Measurements from ENCODE around the gene KCNJ10.

KCNJ10 gene

GRCh38 chr1:160025314-160025713 is 44.6 kb downstream of the KCNJ10 start:
- no peak for DNase-seq (ENCODE audit: low read depth)
- H3K4me3 ChIP-seq (ENCODE audit: control insufficient read depth, low read depth, low read length), result no peak overlapping the region
- TF ChIP-seq CTCF (conservative IDR thresholded peaks at IDR 0.05; ENCODE audit: control insufficient read depth, insufficient read depth, low read depth, low read length), result no peak

DNA sequence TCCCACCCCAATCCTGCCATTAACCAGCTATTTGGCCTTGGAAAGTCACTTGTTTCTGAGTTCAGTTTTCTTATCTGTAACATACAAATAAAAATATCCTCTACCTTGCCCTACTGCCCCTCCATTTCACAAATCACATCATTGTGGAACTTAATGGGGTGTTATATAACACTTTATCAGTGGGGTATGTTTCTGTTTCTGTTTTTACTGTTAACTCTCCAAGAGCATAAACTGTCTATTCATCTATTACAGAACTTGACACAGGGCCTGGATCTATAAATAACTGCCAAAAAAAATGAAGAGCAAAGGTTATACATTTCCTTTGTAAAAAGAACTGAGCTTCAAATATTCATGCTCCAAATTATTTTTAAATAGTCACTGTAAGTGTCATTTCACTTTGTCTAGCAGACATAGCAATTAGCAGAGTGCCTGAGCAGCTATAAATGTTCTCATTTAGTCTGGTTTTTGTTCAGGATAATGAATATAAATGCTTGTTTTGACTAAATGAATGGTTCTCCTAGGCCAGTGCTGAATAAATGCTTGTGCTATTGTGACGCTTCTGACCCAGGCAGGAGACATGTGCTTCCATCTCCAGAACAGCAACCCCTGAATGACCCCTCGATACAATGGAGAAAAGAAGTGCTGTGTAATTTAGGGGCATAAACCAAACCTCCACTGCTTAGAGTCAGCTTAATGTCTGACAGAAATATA is 45.6 kb downstream of the KCNJ10 start:
- no peak for DNase-seq (ENCODE audit: low read depth)
- TF ChIP-seq CTCF (conservative IDR thresholded peaks at IDR 0.05; ENCODE audit: control insufficient read depth, insufficient read depth, low read depth, low read length), result no peak
- H3K4me3 ChIP-seq (ENCODE audit: control insufficient read depth, low read depth, low read length), result no peak overlapping the region

DNA sequence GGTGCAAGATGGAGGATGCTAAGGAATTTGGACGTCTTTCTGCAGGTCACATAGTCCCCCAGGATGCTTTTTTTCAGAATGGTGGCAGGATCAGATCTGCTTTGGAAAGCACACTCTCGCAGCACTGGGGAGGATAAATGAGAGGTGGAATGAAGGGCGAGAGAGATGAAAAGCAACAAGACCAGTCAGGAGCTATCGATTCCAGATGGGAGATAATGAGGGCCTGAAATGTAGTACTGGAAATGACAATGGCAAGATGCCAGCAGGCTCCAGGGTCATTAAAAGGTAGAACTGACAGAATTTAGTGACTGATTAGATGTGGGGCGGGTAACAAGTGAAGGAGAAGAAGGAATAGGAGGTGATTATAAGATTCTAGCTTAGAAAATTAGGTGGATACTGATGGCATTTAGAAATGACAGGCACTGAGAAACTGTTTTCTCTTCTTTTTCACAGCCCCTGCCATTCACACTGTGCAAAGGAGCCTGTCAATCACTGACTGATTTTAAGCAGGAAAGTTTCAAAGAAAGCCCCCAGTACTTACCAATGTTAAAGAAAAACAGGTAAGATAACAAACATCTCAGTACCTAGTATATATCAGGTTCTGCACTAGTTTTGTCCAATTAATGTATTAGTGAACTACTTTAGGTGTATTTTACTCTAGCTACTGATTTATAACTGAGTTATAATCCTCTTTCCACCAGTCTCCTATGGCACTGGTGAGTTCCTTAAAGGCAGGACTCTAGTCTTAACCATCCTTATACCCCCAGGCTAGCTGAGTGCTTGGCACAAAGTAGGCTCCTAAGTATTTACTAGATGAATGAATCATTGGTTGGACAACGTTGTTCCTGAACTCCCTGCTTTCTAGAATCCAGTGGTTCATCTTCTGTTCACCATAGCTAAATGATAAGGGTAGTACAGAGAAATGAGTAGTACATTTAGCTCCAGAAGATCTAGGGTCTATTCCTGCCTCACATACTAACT is 47.3 kb downstream of the KCNJ10 start:
- no peak for DNase-seq (ENCODE audit: low read depth)
- no peak overlapping the region for H3K4me3 ChIP-seq (ENCODE audit: control insufficient read depth, low read depth, low read length)
- no peak for TF ChIP-seq CTCF (conservative IDR thresholded peaks at IDR 0.05; ENCODE audit: control insufficient read depth, insufficient read depth, low read depth, low read length)

- no peak for DNase-seq (ENCODE audit: low read depth)
- TF ChIP-seq CTCF (conservative IDR thresholded peaks at IDR 0.05; ENCODE audit: control insufficient read depth, insufficient read depth, low read depth, low read length), result no peak
- no peak overlapping the region for H3K4me3 ChIP-seq (ENCODE audit: control insufficient read depth, low read depth, low read length)
Observed at GRCh38 chr1:160021376-160022074, 48.4 kb downstream of the KCNJ10 start.

- no peak for DNase-seq (ENCODE audit: low read depth)
- no peak overlapping the region for H3K4me3 ChIP-seq (ENCODE audit: control insufficient read depth, low read depth, low read length)
- TF ChIP-seq CTCF (conservative IDR thresholded peaks at IDR 0.05; ENCODE audit: control insufficient read depth, insufficient read depth, low read depth, low read length), result no peak
Observed at GRCh38 chr1:160020196-160020595, 49.8 kb downstream of the KCNJ10 start.

DNA sequence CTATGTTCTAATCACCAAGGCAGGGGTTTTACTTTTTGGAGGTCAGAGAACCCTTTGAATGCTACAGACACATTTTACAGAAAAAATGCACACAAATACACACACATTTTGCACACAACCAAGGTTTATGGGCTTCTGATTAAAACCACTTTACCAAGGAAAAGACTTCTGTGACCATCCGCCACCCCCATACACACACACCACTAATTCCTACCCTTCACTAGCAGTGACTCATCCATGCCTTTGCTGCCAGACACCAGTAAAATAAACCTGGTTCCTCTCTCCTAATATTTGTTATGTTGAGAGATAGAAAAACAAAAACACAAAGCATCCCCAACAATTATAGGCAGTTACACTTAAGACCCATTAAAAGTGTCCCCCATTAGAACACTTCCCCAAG is 51.1 kb downstream of the KCNJ10 start:
- peak; percentile 58 for DNase-seq (ENCODE audit: low read depth)
- no peak overlapping the region for H3K4me3 ChIP-seq (ENCODE audit: control insufficient read depth, low read depth, low read length)
- no peak for TF ChIP-seq CTCF (conservative IDR thresholded peaks at IDR 0.05; ENCODE audit: control insufficient read depth, insufficient read depth, low read depth, low read length)

All from fibroblast of mammary gland (primary cell).